ENCODE results near the gene GSTA4. TPM values are rescaled to one million over a fixed set of nuclear protein-coding genes. Genes with fewer than 3 reads are reported as not detected.

Gene GSTA4
- total and polyA plus RNA-seq, 2 donors from 2014 or later = 17.4 to 47.4 TPM

GRCh38 chr6:53031281-53031680 is 36.2 kb upstream of the GSTA4 start:
- H3K36me3 ChIP-seq (ENCODE audit: control insufficient read depth in 2 of 3, insufficient read depth in 3 of 3, low read length in 3 of 3) = peaks cover 5 to 33% (median 27%) of the 10 kb centered on the region in 3 donors
- H3K4me1 ChIP-seq (ENCODE audit: control insufficient read depth in 2 of 3, insufficient read depth in 2 of 3, low read depth in 1 of 3, low read length in 3 of 3) = no peaks in the 10 kb centered on the region
- no peak for DNase-seq
- no peak for TF ChIP-seq CTCF (IDR thresholded peaks at IDR 0.05; ENCODE audit: borderline replicate concordance, extremely low read depth, insufficient read depth)
- no peak overlapping the region for H3K4me3 ChIP-seq (ENCODE audit: low read length in 3 of 3)
- no peak for FAIRE-seq
- intact Hi-C loops (cut with DNase I) = no loop called here
- no peak overlapping the region for H3K9ac ChIP-seq (ENCODE audit: low read length in 3 of 3)
- H3K27ac ChIP-seq (ENCODE audit: low read depth in 2 of 2, low read length in 2 of 2) = no peak overlapping the region
- no peaks in the 10 kb centered on the region for H3K9me3 ChIP-seq (ENCODE audit: control insufficient read depth in 2 of 3, insufficient read depth in 1 of 3, low read length in 3 of 3)
- H3K27me3 ChIP-seq (ENCODE audit: control insufficient read depth, insufficient read depth, low read length) = no peaks in the 10 kb centered on the region

GRCh38 chr6:53029761-53030160 is 34.7 kb upstream of the GSTA4 start:
- no peak for DNase-seq
- H3K27me3 ChIP-seq (ENCODE audit: control insufficient read depth, insufficient read depth, low read length) = no peaks in the 10 kb centered on the region
- no peak for TF ChIP-seq CTCF (IDR thresholded peaks at IDR 0.05; ENCODE audit: borderline replicate concordance, extremely low read depth, insufficient read depth)
- FAIRE-seq = no peak
- H3K27ac ChIP-seq (ENCODE audit: low read depth in 2 of 2, low read length in 2 of 2) = no peak overlapping the region
- H3K9me3 ChIP-seq (ENCODE audit: control insufficient read depth in 2 of 3, insufficient read depth in 1 of 3, low read length in 3 of 3) = no peaks in the 10 kb centered on the region
- intact Hi-C loops (cut with DNase I) = no loop called here
- H3K4me1 ChIP-seq (ENCODE audit: control insufficient read depth in 2 of 3, insufficient read depth in 2 of 3, low read depth in 1 of 3, low read length in 3 of 3) = no peaks in the 10 kb centered on the region
- no peak overlapping the region for H3K9ac ChIP-seq (ENCODE audit: low read length in 3 of 3)
- peaks cover 5 to 31% (median 21%) of the 10 kb centered on the region in 3 donors for H3K36me3 ChIP-seq (ENCODE audit: control insufficient read depth in 2 of 3, insufficient read depth in 3 of 3, low read length in 3 of 3)
- H3K4me3 ChIP-seq (ENCODE audit: low read length in 3 of 3) = no peak overlapping the region

- Histone ChIP-seq H3K36me3 (ENCODE audit: control insufficient read depth in 2 of 3, insufficient read depth in 3 of 3, low read length in 3 of 3) (peaks cover 5 to 26% (median 23%) of the 10 kb centered on the region in 3 donors), H3K4me3 (ENCODE audit: low read length in 3 of 3) (no peak overlapping the region), H3K4me1 (ENCODE audit: control insufficient read depth in 2 of 3, insufficient read depth in 2 of 3, low read depth in 1 of 3, low read length in 3 of 3) (no peaks in the 10 kb centered on the region), H3K27me3 (ENCODE audit: control insufficient read depth, insufficient read depth, low read length) (no peaks in the 10 kb centered on the region), H3K9ac (ENCODE audit: low read length in 3 of 3) (no peak overlapping the region), H3K27ac (ENCODE audit: low read depth in 2 of 2, low read length in 2 of 2) (no peak overlapping the region), H3K9me3 (ENCODE audit: control insufficient read depth in 2 of 3, insufficient read depth in 1 of 3, low read length in 3 of 3) (no peaks in the 10 kb centered on the region)
- no peak for TF ChIP-seq CTCF (IDR thresholded peaks at IDR 0.05; ENCODE audit: borderline replicate concordance, extremely low read depth, insufficient read depth)
- FAIRE-seq = no peak
- intact Hi-C loops (cut with DNase I) = no loop called here
- DNase-seq = no peak
Measured at GRCh38 chr6:53029257-53029656, 34.2 kb upstream of the GSTA4 start.

- Histone ChIP-seq H3K27ac (ENCODE audit: low read depth in 2 of 2, low read length in 2 of 2) (no peak overlapping the region), H3K4me1 (ENCODE audit: control insufficient read depth in 2 of 3, insufficient read depth in 2 of 3, low read depth in 1 of 3, low read length in 3 of 3) (no peaks in the 10 kb centered on the region), H3K4me3 (ENCODE audit: low read length in 3 of 3) (no peak overlapping the region), H3K36me3 (ENCODE audit: control insufficient read depth in 2 of 3, insufficient read depth in 3 of 3, low read length in 3 of 3) (peaks cover 5 to 26% (median 24%) of the 10 kb centered on the region in 3 donors), H3K9ac (ENCODE audit: low read length in 3 of 3) (no peak overlapping the region), H3K27me3 (ENCODE audit: control insufficient read depth, insufficient read depth, low read length) (no peaks in the 10 kb centered on the region), H3K9me3 (ENCODE audit: control insufficient read depth in 2 of 3, insufficient read depth in 1 of 3, low read length in 3 of 3) (no peaks in the 10 kb centered on the region)
- DNase-seq = no peak
- no peak for FAIRE-seq
- intact Hi-C loops (cut with DNase I) = no loop called here
- TF ChIP-seq CTCF (IDR thresholded peaks at IDR 0.05; ENCODE audit: borderline replicate concordance, extremely low read depth, insufficient read depth) = no peak
Measured at GRCh38 chr6:53028467-53028866, 33.4 kb upstream of the GSTA4 start.
